Stimulated activated CD8-positive, alpha-beta memory T cell treated with anti-CD3 and anti-CD28 coated beads, Interleukin-4, amount 100 ng/mL, for 1 hour (primary cell): ENCODE data around the gene PLCB3.

Source experiments
- DNase-seq, 2 donors: peaks; one replicate each; pipeline ENCODE4 v3.0.0-alpha.2; 2020; ENCODE audit warnings: low read depth in 2 of 2, low spot score in 1 of 2

PLCB3 gene

DNA sequence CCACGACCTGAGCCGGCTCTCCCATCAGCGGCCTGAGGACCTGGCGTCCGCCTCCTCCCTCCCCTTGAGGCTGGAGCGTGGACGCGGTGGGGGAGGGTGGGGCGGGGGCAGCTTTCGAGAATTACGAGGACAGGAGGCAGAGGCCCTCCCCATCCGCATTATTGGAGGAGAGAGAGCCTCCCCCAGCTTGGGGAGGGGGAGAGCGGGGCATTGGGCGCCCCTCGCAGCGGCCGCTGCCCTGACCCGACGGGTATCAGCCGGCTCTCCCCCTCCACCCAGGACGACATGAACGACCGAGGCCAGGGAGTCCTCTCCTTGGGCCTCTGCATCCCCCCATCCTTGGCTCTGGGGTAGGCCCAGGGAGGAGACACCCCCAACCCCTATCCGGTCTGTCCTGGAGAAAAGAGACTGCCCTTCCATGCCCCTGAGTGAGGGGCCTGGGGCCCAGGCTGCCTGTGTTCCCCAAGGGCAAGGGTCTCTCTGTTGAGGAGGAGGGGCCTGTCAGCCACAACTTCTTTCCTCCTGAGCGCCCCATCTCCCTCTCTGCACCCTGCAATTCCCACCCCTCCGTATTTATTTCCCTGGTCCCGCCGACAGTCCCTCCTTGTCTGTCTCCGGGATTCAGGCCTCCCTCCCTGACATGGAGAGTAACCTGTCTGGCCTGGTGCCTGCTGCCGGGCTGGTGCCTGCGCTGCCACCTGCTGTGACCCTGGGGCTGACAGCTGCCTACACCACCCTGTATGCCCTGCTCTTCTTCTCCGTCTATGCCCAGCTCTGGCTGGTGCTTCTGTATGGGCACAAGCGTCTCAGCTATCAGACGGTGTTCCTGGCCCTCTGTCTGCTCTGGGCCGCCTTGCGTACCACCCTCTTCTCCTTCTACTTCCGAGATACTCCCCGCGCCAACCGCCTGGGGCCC is 34.8 kb downstream of the PLCB3 start:
- DNase-seq = no peak

GRCh38 chr11:64286801-64287159 is 35.5 kb downstream of the PLCB3 start:
- DNase-seq = no peak

DNA sequence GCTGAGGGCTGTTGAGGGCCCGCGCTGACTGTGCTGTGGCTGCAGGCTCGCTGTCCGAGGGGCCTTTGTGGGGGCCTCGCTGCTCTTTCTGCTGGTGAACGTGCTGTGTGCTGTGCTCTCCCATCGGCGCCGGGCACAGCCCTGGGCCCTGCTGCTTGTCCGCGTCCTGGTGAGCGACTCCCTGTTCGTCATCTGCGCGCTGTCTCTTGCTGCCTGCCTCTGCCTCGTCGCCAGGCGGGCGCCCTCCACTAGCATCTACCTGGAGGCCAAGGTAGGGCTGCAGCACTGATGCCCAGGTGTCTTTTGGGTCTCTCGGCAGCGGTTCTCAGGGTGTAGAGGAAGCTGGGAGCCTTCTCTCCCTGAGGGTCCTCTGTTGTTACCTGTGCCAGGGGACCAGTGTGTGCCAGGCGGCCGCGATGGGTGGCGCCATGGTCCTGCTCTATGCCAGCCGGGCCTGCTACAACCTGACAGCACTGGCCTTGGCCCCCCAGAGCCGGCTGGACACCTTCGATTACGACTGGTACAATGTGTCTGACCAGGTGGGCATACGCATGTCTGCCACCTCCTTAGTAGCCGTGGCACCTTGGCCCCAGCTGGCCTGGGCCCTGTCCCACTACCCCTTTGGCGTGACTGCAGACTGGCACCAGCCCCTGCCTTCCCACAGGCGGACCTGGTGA is 36.5 kb downstream of the PLCB3 start:
- no peak for DNase-seq

DNA sequence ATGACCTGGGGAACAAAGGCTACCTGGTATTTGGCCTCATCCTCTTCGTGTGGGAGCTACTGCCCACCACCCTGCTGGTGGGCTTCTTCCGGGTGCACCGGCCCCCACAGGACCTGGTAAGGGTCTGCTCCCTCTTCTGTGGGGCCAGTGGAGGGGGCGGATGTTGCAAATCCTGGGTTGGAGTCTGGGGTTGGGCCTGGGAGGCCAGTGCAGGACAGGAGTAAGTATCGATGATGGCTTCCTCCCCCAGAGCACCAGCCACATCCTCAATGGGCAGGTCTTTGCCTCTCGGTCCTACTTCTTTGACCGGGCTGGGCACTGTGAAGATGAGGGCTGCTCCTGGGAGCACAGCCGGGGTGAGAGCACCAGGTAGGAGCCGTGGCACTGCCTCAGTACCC is 37.0 kb downstream of the PLCB3 start:
- DNase-seq = no peak

GRCh38 chr11:64289002-64289564 is 37.8 kb downstream of the PLCB3 start:
- no peak for DNase-seq

GRCh38 chr11:64290352-64291261 is 39.3 kb downstream of the PLCB3 start:
- DNase-seq = no peak

DNA sequence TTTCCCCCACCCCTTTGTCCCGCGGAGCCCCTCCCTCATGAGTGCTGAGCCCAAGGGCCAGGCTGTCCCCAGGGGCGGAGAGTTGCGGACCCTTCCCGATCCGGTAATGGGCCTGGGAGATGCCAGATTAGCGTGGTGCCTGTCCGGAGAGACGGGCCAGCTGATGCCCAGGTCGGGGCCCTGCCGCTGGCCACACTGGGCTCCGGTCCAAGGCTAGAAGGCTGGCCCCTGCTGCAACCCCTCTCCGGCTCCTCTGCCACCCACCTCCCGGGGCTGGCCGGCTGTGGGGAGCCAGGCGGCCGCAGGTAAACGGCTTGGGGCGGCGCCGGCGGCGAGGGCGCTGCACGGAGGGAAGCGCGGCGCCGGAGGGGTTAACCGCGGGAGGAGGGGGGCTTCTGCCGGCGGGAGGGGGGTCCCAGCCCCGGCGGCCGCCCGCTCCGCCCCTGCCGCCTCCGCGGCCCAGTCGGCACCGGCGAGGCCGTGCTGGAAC is 40.0 kb downstream of the PLCB3 start, which contains the start of gene KCNK4:
Gene KCNK4 (plus strand): TSS at position 41 of the 490 bp plus-strand sequence. CDS start 1,717 bp downstream, outside the sequence.
- DNase-seq = no peak

DNA sequence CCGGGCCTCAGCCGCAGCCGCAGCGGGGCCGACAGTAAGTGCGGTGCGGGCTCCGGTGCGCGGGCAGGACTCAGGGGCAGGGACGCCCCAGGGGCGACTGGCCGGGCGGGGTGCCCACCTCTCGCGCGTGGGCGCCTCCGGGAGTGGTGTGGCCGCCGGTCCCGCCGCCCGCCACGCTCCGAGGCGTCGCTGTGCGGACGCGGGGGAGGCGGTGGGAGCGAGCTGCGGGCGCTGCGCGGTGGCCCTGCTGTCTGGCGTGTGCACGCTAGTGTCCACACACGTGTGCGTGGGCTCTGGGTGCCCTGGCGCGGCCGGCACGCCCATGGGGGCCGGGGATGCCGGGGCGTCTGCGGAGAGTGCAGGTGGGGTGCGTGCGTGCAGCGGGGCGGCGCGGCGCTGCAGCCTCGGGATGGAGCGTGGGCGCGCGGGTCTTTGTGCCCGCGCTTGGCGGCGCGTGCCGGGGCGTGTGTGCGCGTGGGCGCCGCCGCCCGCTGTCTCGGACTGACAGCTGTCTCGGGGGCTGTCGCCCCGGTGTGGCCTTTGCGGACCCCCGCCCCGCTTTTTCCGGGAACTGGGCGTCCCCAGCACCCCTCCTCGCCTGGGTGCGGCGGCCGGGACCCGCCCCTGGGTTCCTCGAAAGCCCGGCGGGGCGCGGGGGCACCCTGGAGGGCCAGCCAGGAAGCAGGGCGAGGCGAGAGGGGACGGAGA is 40.6 kb downstream of the PLCB3 start:
- no peak for DNase-seq

- no peak for DNase-seq
These were observed 41.3 kb downstream of the PLCB3 start for GRCh38 chr11:64292460-64293254.

DNA sequence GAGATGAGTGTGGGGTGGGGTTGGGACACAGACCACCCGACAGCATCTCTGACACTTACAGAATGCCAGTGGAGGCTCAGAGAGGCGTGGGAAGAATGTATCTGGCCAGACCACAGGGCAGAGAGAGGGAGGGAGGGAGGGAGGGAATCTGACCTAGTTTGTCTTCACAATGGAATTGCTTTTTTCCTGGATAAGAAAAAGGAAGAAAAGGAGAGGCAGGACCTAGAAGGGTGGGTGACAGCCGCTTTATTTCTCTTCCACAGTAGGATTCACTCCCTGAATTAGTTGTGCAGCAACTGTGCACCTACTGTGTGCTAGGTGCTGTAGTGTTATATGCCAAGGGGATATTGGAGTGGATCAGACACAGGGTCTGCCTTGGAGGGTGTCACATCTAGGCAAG is 43.4 kb downstream of the PLCB3 start:
- DNase-seq = no peak

- no peak for DNase-seq
These were observed 44.4 kb downstream of the PLCB3 start for GRCh38 chr11:64295760-64296159.

GRCh38 chr11:64296236-64296635 is 44.9 kb downstream of the PLCB3 start:
- no peak for DNase-seq

GRCh38 chr11:64296830-64297698 is 45.7 kb downstream of the PLCB3 start:
- no peak for DNase-seq

DNA sequence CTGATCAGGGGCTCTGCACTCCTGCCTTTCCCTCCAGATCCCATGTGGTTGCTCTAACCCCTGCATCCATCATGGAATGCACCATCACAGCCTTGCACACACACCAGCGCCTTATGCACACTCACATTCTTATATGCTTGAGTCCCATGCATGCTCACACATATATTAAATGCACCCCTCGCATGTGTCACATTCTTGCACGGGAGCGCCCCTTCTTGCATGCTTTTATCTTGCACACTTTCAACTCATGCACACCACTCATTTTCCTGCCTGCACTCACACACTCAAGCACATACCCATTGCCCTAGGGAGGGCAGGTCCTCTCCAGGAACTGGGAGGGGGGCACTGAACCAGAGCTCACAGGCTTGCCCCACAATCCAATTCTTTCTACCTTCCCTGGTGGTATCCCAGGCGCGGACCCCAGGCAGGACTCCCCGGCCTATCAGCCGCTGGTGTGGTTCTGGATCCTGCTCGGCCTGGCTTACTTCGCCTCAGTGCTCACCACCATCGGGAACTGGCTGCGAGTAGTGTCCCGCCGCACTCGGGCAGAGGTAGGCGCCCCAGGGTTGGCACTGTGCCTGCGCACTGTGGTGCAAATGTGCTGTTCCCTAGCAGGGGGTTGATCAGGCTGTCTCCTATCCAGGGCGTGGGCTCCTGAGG is 46.5 kb downstream of the PLCB3 start:
- DNase-seq = no peak

GRCh38 chr11:64298966-64299846 is 47.9 kb downstream of the PLCB3 start:
- no peak for DNase-seq

DNA sequence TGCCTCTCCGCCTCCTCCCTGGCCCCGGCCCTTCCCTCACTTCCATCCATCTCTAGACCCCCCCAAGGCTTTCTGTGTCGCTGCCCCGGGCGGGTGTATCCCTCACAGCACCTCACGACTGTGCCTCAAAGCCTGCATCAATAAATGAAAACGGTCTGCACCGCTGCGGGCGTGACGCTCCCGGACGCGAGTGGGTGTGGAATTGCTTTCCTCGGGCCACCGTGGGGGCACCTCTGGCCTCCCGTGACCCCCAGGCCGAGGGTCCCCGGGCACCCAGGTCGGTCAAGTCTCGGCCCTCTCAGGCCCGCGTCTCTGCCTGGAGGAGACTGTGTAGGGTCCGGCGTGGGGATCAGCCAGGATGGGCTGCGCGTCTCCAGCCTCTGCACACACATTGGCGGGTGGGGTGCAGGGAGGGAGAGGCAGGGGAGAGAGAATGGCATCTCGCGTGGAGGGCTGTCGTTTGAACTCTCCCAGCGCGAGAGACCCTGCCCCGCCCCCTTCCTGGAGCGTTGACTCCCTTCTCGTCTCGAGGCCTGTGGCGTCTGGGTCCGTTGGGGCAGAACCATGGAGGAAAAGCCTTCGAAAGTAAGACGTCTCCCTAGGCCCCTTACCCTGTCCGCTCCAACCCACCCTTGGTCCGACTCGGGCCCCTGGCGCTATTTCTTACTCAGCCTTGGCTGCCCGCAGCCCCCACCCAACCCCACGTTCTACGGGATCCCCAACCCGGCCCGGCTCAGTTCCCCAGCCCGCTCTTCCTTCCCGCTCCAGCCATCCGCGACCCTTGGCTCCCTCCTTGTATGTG is 48.7 kb downstream of the PLCB3 start, which contains the start of gene CATSPERZ:
Gene CATSPERZ (plus strand): TSS at position 512 of the 802 bp plus-strand sequence. CDS start 53 bp downstream, at position 565.
- no peak for DNase-seq
